Transverse colon (tissue), 4 donors: Measurements from ENCODE around the gene CADM4. TPM values are rescaled to one million over a fixed set of nuclear protein-coding genes. Genes with fewer than 3 reads are reported as not detected.
A peak's percentile ranks its signal among the peaks of the same experiment; 100 is the strongest.

ENCODE experiments used
- DNase-seq: peaks from one replicate; pipeline ENCODE4 v3.0.0-alpha.2; 2019
- H3K27ac ChIP-seq, 4 donors: fragments of 200-600 bp; sonication (generic); 2 replicates each; pipeline ENCODE4 v1.5.1; 2016 to 2018; ENCODE audit warnings: inconsistent platforms in 4 of 4
- H3K27me3 ChIP-seq: fragments of 200-600 bp; sonication (generic); 2 replicates; pipeline ENCODE4 v1.5.1; 2017; ENCODE audit warnings: inconsistent platforms
- H3K36me3 ChIP-seq, 4 donors: fragments of 200-600 bp; sonication (generic); 2 replicates each; pipeline ENCODE4 v1.5.1; 2017 to 2019; ENCODE audit warnings: inconsistent platforms in 4 of 4
- H3K4me1 ChIP-seq, 4 donors: fragments of 200-600 bp; sonication (generic); 2 replicates each; pipeline ENCODE4 v1.5.1; 2017 to 2020; ENCODE audit warnings: inconsistent platforms in 4 of 4
- H3K4me3 ChIP-seq, 4 donors: fragments of 200-600 bp; sonication (generic); 1 replicate in 1 of 4; 2 replicates in 3 of 4; pipeline versions ENCODE4 v1.5.1 to v1.6.1; 2017 to 2019; ENCODE audit warnings: inconsistent platforms in 4 of 4
- H3K9me3 ChIP-seq, 2 donors: fragments of 200-600 bp; sonication (generic); 2 replicates each; pipeline ENCODE4 v1.5.1; 2017 to 2019; ENCODE audit warnings: inconsistent platforms in 2 of 2
- EP300 ChIP-seq: sonication (generic); formaldehyde crosslinking; IDR thresholded peaks from one replicate; pipeline ENCODE4 v1.6.1; 2017; ENCODE audit warnings: antibody characterized with exemption, low read depth
- POLR2A ChIP-seq: fragments of 450-650 bp; IDR thresholded peaks from one replicate; pipeline ENCODE4 v1.6.1; 2016; ENCODE audit warnings: antibody characterized with exemption, mild to moderate bottlenecking, moderate library complexity
- POLR2AphosphoS5 ChIP-seq, 3 donors: sonication (generic); formaldehyde crosslinking; IDR thresholded peaks; one replicate each; pipeline ENCODE4 v1.6.1; 2016; ENCODE audit warnings: antibody characterized with exemption in 3 of 3
- WGBS, 2 donors: methylation state at CpG; one replicate each; pipeline ENCODE4 v1.1.5; 2018; ENCODE audit warnings: low coverage in 1 of 2; 5-methylcytosine and 5-hydroxymethylcytosine counted together
- in situ Hi-C, 4 donors: fragments of 200-750 bp; cut with MboI; loops; one replicate each; pipeline versions ENCODE4 v1.15.0 to v1.15.1; 2017; ENCODE audit warnings: low sequenced_read_pairs in 3 of 4, low pct_ligation_motif_present in 1 of 4, low pct_unique_long_range_greater_than_20kb in 1 of 4
- intact Hi-C: fragments of 100-400 bp; cut with DNase I; formaldehyde crosslinking; loops from one replicate; pipeline ENCODE4 v1.15.1; 2023; ENCODE audit warnings: low total_unique reads
- total RNA-seq, 4 donors: library from RNA; depleted of rRNA; stranded (reverse); fragments of >200 nt; gene quantifications; one replicate each; pipeline ENCODE4 v1.1.0, GENCODE V29; 2016
- TF ChIP-seq, protein P1 (sequence below), 5 experiments: fragments of 200-600 bp in 3 of 5; fragments of 450-650 bp in 2 of 5; sonication (generic) in 3 of 5; IDR thresholded peaks; 1 replicate in 2 of 5; 2 replicates in 3 of 5; pipeline ENCODE4 v1.5.1; 2016 to 2017; ENCODE audit warnings: antibody characterized with exemption in 5 of 5, inconsistent platforms in 3 of 5, mild to moderate bottlenecking in 2 of 5, moderate library complexity in 1 of 5

Gene CADM4
- total RNA-seq, 4 donors from 2014 or later, result 2.5 to 4.0 (median 3.7) TPM; not detected in 1

DNA sequence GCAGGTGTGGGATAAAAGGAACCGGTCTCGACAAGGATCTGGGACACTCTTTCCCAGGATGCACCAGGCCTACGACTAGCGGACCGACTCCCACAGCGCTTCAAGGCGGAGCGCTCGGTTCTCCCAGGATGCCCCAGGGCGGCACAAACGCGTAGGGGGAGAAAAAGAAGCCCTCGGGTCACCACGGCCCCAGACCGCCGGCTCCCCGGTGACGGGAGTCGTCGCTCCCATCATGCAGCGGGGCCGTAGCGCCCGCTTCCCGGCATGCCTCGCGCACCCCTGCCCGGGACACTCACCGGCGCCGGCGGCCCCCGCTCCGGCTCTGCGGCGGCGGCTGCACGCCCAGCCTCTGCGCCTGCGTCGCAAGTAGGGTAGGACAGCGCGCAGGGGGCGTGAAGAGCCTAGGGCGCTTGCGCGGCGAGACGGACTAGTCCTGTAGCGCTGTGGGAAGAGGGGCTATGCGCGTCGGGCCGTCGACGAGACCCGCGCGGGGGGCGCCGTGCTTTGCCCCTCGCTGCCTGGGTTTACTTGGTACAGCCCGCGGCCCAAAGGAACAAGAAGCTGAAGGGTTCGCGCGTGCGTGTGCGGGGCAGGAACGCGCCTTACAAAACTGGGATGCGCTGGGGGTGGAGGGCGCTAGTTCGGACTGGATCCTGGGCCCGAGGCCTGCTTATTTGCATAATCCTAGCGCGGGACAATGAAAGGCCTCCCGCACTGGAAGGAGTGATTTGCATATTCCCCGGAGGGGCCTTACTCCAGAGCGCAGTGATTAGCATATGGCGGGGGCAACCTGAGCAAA, 20.2 kb downstream of the CADM4 start, which contains the start of gene ZNF428:
TSS of gene ZNF428 (minus strand) at position 368 of the 799 bp plus-strand sequence. CDS start 5,325 bp downstream, outside the sequence.
- Histone ChIP-seq H3K27me3 (no peaks in the 10 kb centered on the region), H3K4me1 (peaks cover 0 to 13% (median 11%) of the 10 kb centered on the region in 4 donors), H3K27ac (peak within 1 kb of the TSS; percentile 88 to 98 (median 94)), H3K36me3 (no peaks in the 10 kb centered on the region), H3K9me3 (no peaks in the 10 kb centered on the region), H3K4me3 (peak within 1 kb of the TSS; percentile 65 to 91 (median 70))
- DNase-seq, result peak; percentile 87
- intact Hi-C loops (no loop called here), in situ Hi-C loops (no loop called here)
- TF ChIP-seq POLR2AphosphoS5 (IDR thresholded peaks at IDR 0.05) (peak; percentile 61 to 83 (median 82)), POLR2A (peak; percentile 72), EP300 (no peak)
- TF ChIP-seq, protein P1, sequence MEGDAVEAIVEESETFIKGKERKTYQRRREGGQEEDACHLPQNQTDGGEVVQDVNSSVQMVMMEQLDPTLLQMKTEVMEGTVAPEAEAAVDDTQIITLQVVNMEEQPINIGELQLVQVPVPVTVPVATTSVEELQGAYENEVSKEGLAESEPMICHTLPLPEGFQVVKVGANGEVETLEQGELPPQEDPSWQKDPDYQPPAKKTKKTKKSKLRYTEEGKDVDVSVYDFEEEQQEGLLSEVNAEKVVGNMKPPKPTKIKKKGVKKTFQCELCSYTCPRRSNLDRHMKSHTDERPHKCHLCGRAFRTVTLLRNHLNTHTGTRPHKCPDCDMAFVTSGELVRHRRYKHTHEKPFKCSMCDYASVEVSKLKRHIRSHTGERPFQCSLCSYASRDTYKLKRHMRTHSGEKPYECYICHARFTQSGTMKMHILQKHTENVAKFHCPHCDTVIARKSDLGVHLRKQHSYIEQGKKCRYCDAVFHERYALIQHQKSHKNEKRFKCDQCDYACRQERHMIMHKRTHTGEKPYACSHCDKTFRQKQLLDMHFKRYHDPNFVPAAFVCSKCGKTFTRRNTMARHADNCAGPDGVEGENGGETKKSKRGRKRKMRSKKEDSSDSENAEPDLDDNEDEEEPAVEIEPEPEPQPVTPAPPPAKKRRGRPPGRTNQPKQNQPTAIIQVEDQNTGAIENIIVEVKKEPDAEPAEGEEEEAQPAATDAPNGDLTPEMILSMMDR (IDR thresholded peaks at IDR 0.05), result no peak
- WGBS, 2 donors, result 0% methylated on average over 70 of the region's 81 CpGs; no CpG with 5 or more reads in 1 of the 2 donors

DNA sequence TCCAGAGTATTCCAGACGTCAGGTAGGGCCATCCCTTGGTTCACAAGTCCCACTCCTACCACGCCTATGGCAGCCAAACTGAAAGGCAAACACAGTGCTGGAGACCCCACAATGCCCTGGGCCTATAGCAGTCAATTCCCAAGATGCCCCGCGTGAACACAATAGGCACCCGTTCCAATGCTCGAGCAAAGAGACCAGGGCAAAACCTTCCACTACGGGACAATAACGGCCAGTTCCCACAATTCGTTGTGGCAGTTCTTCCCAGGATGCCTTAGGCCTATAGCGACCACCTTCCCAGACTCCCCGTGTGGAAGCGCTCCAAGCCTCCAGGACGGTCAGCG, 20.8 kb downstream of the CADM4 start:
- WGBS, 2 donors, result 1% methylated on average over 10 of the region's 14 CpGs; no CpG with 5 or more reads in 1 of the 2 donors
- Histone ChIP-seq H3K4me1 (peaks cover 0 to 13% (median 11%) of the 10 kb centered on the region in 4 donors), H3K9me3 (no peaks in the 10 kb centered on the region), H3K4me3 (peak overlapping the region; percentile 65 to 91 (median 70)), H3K27me3 (no peaks in the 10 kb centered on the region), H3K27ac (peak overlapping the region; percentile 88 to 98 (median 94)), H3K36me3 (no peaks in the 10 kb centered on the region)
- intact Hi-C loops, result no loop called here
- DNase-seq, result no peak
- no peak for TF ChIP-seq POLR2AphosphoS5 (IDR thresholded peaks at IDR 0.05)
- TF ChIP-seq, protein P1 (IDR thresholded peaks at IDR 0.05), result no peak
- TF ChIP-seq POLR2A, result no peak
- TF ChIP-seq EP300, result no peak
- in situ Hi-C loops, result no loop called here

DNA sequence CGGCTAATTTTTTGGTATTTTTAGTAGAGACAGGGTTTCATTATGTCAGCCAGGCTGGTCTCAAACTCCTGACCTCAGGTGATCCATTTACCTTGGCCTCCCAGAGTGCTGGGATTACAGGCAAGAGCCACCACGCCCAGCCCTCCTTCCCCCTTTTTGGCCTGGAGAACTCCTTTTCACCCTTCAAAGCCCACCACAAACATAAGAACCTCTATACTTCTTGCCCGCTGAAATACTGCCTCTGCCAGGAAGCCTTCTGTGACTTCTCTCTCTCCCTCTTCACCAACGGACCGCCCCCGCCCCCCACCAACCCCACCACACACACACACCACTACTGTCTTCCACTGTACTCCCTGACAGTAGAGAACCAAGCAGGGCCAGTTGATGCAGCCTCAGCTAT, 22.7 kb downstream of the CADM4 start:
- no peak for DNase-seq
- no peaks in the 10 kb centered on the region for H3K27me3 ChIP-seq
- TF ChIP-seq EP300 (no peak), POLR2A (no peak), POLR2AphosphoS5 (IDR thresholded peaks at IDR 0.05) (no peak)
- TF ChIP-seq, protein P1 (IDR thresholded peaks at IDR 0.05), result no peak
- intact Hi-C loops, result no loop called here
- in situ Hi-C loops, result no loop called here
- H3K27ac ChIP-seq, result no peak overlapping the region
- 93 to 94% methylated on average over 4 to 6 of the region's 6 CpGs for WGBS, 2 donors
- peaks cover 0 to 13% (median 11%) of the 10 kb centered on the region in 4 donors for H3K4me1 ChIP-seq
- no peaks in the 10 kb centered on the region for H3K36me3 ChIP-seq
- no peaks in the 10 kb centered on the region for H3K9me3 ChIP-seq
- H3K4me3 ChIP-seq, result no peak overlapping the region

DNA sequence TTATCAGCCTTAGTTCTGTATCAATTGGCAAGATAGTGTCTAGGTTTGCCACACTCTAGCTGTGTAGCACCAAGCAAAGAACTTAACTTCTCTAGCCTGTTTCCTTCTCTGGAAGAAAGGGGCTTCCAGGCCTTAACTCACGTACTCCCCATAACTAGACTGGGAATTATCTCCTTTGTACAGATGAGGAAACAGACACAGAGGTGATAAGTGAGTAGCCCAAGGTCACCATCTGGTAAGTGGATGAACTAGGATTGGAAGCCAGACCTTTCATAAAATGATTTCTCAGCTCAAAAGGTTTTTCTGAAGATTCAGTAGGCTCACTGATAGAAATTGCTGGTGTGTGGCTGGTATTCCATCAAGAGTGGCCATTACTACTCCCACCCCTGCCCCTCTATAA, 23.3 kb downstream of the CADM4 start:
- Histone ChIP-seq H3K36me3 (no peaks in the 10 kb centered on the region), H3K27me3 (no peaks in the 10 kb centered on the region), H3K4me3 (no peak overlapping the region), H3K27ac (no peak overlapping the region), H3K9me3 (no peaks in the 10 kb centered on the region), H3K4me1 (peaks cover 0 to 13% (median 11%) of the 10 kb centered on the region in 4 donors)
- intact Hi-C loops, result no loop called here
- DNase-seq, result no peak
- in situ Hi-C loops, result no loop called here
- WGBS, 2 donors, result 96% methylated on average over 1 of the region's 1 CpG; no CpG with 5 or more reads in 1 of the 2 donors
- TF ChIP-seq EP300, result no peak
